ENCODE results near the gene THRB.

Gene THRB

GRCh38 chr3:24296441-24297205 is 198.0 kb downstream of the THRB start:
- no peak for DNase-seq (ENCODE audit: low spot score)
- in situ Hi-C loops (cut with MboI; ENCODE audit: low sequenced_read_pairs, unreplicated experiment), result no loop called here
- TF ChIP-seq CTCF (IDR thresholded peaks at IDR 0.05; ENCODE audit: borderline replicate concordance, control extremely low read depth, extremely low read depth, insufficient read depth, missing control alignments), result no peak

GRCh38 chr3:24294150-24294549 is 200.5 kb downstream of the THRB start:
- no peak for TF ChIP-seq CTCF (IDR thresholded peaks at IDR 0.05; ENCODE audit: borderline replicate concordance, control extremely low read depth, extremely low read depth, insufficient read depth, missing control alignments)
- DNase-seq (ENCODE audit: low spot score), result no peak
- in situ Hi-C loops (cut with MboI; ENCODE audit: low sequenced_read_pairs, unreplicated experiment), result no loop called here

- TF ChIP-seq CTCF (IDR thresholded peaks at IDR 0.05; ENCODE audit: borderline replicate concordance, control extremely low read depth, extremely low read depth, insufficient read depth, missing control alignments), result no peak
- DNase-seq (ENCODE audit: low spot score), result no peak
- in situ Hi-C loops (cut with MboI; ENCODE audit: low sequenced_read_pairs, unreplicated experiment), result no loop called here
These were observed 203.0 kb downstream of the THRB start for GRCh38 chr3:24291646-24292045.

- TF ChIP-seq CTCF (IDR thresholded peaks at IDR 0.05; ENCODE audit: borderline replicate concordance, control extremely low read depth, extremely low read depth, insufficient read depth, missing control alignments), result no peak
- no peak for DNase-seq (ENCODE audit: low spot score)
- in situ Hi-C loops (cut with MboI; ENCODE audit: low sequenced_read_pairs, unreplicated experiment), result no loop called here
These were observed 204.1 kb downstream of the THRB start for GRCh38 chr3:24290596-24290995.

GRCh38 chr3:24288496-24289236 is 206.0 kb downstream of the THRB start:
- in situ Hi-C loops (cut with MboI; ENCODE audit: low sequenced_read_pairs, unreplicated experiment), result no loop called here
- TF ChIP-seq CTCF (IDR thresholded peaks at IDR 0.05; ENCODE audit: borderline replicate concordance, control extremely low read depth, extremely low read depth, insufficient read depth, missing control alignments), result no peak
- no peak for DNase-seq (ENCODE audit: low spot score)

- TF ChIP-seq CTCF (IDR thresholded peaks at IDR 0.05; ENCODE audit: borderline replicate concordance, control extremely low read depth, extremely low read depth, insufficient read depth, missing control alignments), result no peak
- in situ Hi-C loops (cut with MboI; ENCODE audit: low sequenced_read_pairs, unreplicated experiment), result no loop called here
- no peak for DNase-seq (ENCODE audit: low spot score)
These were observed 206.7 kb downstream of the THRB start for GRCh38 chr3:24287755-24288450.

All from GM13976 (cell line).